Colonic mucosa (tissue), 4 donors: Measurements from ENCODE around the gene FARP1. TPM values are rescaled to one million over a fixed set of nuclear protein-coding genes. Genes with fewer than 3 reads are reported as not detected.

ENCODE experiments used
- DNase-seq: peaks from one replicate; pipeline ENCODE4 v3.0.0-alpha.2; 2020
- H3K27ac ChIP-seq: fragments of 200-600 bp; one replicate; pipeline ENCODE4 v1.8.0; 2021
- H3K27me3 ChIP-seq: fragments of 200-600 bp; one replicate; pipeline ENCODE4 v1.8.0; 2021
- H3K36me3 ChIP-seq: fragments of 200-600 bp; one replicate; pipeline ENCODE4 v1.8.0; 2021
- H3K4me1 ChIP-seq: fragments of 200-600 bp; one replicate; pipeline ENCODE4 v1.8.0; 2021; ENCODE audit warnings: mild to moderate bottlenecking
- H3K4me3 ChIP-seq: fragments of 200-600 bp; one replicate; pipeline ENCODE4 v1.8.0; 2021
- H3K9ac ChIP-seq, 2 donors: one replicate each; pipeline ENCODE4 v1.7.0; 2013; ENCODE audit warnings: control low read depth in 2 of 2, low read depth in 2 of 2, low read length in 2 of 2
- H3K9me3 ChIP-seq: fragments of 200-600 bp; one replicate; pipeline ENCODE4 v1.8.0; 2021
- intact Hi-C: fragments of 100-400 bp; cut with DNase I; formaldehyde crosslinking; loops from one replicate; pipeline ENCODE4 v1.14.1; 2022
- total RNA-seq, 2 donors: library from RNA; stranded (reverse); fragmentation: NEBNext Ultra II Directional in 1 of 2; extraction: Animal tissue kit (Norgen Biotek cat#: 25700) in 1 of 2; gene quantifications; one replicate each; pipeline ENCODE4 v1.2.1, GENCODE V29; 2021
- TF ChIP-seq, protein P1 (sequence below): fragments of 200-600 bp; IDR thresholded peaks from one replicate; pipeline ENCODE4 v1.8.0; 2022; ENCODE audit warnings: antibody characterized with exemption, mild to moderate bottlenecking
- donor health status: healthy.
- donor health status: DM: no; HTN: no; CAD: no.
- donor health status: DM: no; HTN: no; CAD: no.

FARP1 gene
- total RNA-seq, 2 donors from 2014 or later, result 39.1 to 53.5 TPM

DNA sequence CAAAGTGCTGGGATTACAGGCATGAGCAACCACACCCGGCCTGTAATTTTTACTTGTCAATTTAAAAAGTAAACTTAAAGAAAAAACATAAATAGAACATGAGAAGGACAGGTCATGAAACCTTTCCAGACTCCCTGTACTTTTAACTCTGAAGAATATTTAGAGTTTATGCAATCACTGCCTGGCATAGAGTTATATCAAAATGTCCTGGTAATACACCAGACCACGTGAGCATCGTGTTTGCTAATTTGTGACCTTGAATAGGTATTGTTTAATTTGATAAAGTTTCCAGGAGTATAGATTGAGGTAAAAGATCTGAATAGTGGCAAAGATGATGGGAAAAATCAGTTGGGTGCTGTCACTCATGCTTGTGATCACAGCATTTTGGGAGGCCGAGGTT lies 115.3 kb downstream of the FARP1 start:
- no peaks in the 10 kb centered on the region for H3K36me3 ChIP-seq
- DNase-seq, result no peak
- no peaks in the 10 kb centered on the region for H3K4me1 ChIP-seq
- intact Hi-C loops, result no loop called here
- no peaks in the 10 kb centered on the region for H3K9me3 ChIP-seq
- H3K27me3 ChIP-seq, result no peaks in the 10 kb centered on the region
- TF ChIP-seq, protein P1, sequence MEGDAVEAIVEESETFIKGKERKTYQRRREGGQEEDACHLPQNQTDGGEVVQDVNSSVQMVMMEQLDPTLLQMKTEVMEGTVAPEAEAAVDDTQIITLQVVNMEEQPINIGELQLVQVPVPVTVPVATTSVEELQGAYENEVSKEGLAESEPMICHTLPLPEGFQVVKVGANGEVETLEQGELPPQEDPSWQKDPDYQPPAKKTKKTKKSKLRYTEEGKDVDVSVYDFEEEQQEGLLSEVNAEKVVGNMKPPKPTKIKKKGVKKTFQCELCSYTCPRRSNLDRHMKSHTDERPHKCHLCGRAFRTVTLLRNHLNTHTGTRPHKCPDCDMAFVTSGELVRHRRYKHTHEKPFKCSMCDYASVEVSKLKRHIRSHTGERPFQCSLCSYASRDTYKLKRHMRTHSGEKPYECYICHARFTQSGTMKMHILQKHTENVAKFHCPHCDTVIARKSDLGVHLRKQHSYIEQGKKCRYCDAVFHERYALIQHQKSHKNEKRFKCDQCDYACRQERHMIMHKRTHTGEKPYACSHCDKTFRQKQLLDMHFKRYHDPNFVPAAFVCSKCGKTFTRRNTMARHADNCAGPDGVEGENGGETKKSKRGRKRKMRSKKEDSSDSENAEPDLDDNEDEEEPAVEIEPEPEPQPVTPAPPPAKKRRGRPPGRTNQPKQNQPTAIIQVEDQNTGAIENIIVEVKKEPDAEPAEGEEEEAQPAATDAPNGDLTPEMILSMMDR, result no peak
- H3K9ac ChIP-seq, result no peak overlapping the region
- H3K27ac ChIP-seq, result no peak overlapping the region
- no peak overlapping the region for H3K4me3 ChIP-seq

DNA sequence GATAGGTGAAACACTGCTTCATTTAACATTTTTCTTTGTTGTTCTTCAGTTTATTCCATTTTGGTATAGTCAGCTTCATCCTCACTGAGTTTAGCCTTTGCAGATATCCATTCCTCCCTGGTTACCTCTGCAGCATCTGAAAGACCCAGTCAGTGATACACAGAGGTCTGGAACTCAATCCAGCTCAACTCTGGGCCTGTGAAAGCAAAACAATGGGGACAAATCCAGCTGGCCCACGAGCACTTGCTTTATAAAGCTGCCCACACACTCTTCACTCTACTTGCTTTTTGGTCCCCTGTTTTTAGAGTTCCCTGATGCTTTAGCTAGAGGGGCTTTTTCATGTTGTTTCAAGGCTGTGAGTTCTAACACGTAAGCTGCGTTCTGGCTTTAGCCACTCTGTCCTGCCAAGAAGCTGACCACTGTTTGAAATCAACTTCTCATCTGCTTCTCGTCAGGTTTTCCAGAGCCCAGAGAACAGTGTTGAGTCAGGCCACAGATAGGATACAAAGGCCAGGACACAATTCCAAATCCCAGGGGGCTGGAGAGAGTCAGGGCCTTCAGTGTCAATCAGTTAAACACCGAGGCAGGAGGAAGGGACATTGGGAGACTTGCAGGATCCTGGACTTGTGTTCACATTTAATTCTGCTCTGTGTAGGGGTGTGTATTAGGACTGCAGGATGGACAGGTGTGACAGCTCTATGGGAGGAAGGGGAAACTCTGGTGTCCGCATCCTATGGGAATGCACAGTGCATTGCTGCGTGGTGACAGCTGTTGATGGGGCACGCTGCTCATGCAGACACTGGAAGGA lies 117.7 kb downstream of the FARP1 start:
- intact Hi-C loops, result loop anchor here (10.0 kb wide), 1 partner anchor 116 kb away; the partner anchor contains the start of gene FARP1
- no peak overlapping the region for H3K9ac ChIP-seq
- no peak overlapping the region for H3K4me3 ChIP-seq
- no peak overlapping the region for H3K27ac ChIP-seq
- H3K36me3 ChIP-seq, result no peaks in the 10 kb centered on the region
- no peaks in the 10 kb centered on the region for H3K9me3 ChIP-seq
- no peaks in the 10 kb centered on the region for H3K27me3 ChIP-seq
- no peaks in the 10 kb centered on the region for H3K4me1 ChIP-seq
- TF ChIP-seq, protein P1, result no peak
- no peak for DNase-seq

DNA sequence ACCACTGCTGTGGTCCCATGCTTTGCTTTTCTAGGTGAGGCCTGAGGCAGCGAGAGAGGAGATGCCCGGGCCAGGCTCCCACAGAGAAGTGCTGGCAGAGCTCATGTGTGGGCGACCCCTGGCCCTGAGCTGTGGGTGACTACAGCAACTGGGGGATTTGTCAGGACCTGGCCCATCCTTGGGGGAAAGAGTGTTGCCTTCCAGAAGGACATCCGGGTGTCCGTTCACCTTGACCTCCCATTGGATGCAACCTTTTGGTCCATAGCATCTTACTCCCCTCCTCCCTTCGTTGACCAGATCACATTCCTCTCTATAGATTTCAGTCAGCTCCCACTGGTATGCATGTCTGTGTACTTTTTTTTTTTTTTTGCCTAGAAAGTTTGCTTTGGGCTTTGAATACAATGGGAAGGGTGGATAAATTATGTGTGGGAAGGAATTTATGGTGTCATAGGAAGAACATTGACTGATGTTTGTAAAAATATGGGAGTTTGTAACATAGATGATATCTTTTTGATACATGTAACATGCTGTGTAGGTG lies 118.3 kb downstream of the FARP1 start:
- intact Hi-C loops, result loop anchor here (10.0 kb wide), 1 partner anchor 116 kb away; the partner anchor contains the start of gene FARP1
- H3K9ac ChIP-seq, result no peak overlapping the region
- H3K9me3 ChIP-seq, result no peaks in the 10 kb centered on the region
- H3K4me3 ChIP-seq, result no peak overlapping the region
- no peaks in the 10 kb centered on the region for H3K36me3 ChIP-seq
- no peak overlapping the region for H3K27ac ChIP-seq
- DNase-seq, result no peak
- TF ChIP-seq, protein P1, result no peak
- no peaks in the 10 kb centered on the region for H3K4me1 ChIP-seq
- no peaks in the 10 kb centered on the region for H3K27me3 ChIP-seq

DNA sequence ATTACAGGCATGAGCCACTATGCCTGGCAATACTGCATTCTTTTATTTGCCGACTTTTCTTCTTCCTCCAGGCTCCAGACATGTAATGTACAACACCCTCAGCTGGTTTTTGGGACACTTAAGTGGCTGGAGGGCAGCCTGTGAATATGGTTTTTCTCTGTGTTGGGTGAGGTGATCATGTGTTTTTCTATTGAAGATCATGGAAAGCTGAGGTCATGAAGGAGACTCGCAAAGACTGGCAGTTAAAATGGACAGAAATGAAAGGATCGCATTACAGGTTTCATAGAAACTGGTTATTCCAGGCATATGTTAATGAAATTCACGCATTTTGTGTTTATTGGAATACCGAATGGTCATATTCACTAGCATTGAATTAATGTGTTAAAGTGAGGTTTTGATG lies 119.4 kb downstream of the FARP1 start:
- no peak for DNase-seq
- H3K9me3 ChIP-seq, result no peaks in the 10 kb centered on the region
- H3K4me3 ChIP-seq, result no peak overlapping the region
- H3K27ac ChIP-seq, result no peak overlapping the region
- intact Hi-C loops, result loop anchor here (10.0 kb wide), 1 partner anchor 117 kb away; the partner anchor contains the start of gene FARP1
- H3K9ac ChIP-seq, result no peak overlapping the region
- peaks cover 5% of the 10 kb centered on the region for H3K4me1 ChIP-seq
- TF ChIP-seq, protein P1, result no peak
- no peaks in the 10 kb centered on the region for H3K36me3 ChIP-seq
- H3K27me3 ChIP-seq, result no peaks in the 10 kb centered on the region

DNA sequence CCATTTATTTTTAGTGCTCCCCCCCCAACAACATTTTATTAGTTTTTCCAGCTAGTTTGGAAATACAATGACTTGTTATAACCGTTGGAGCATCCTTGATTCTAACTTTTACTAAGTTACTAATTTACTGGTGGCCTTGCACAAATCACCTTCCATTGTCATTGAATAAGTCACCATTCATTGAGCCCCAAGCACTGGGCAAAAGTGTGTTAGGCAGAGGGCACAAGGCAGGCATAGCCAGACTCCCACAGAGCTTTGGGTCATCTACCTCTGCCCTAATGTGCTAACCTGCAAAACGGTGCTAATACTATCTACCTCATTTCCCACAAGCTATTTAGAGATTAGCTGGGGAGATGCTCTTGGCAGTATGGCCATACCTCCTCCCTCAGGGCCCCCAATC lies 120.9 kb downstream of the FARP1 start:
- no peaks in the 10 kb centered on the region for H3K9me3 ChIP-seq
- no peak overlapping the region for H3K4me3 ChIP-seq
- no peaks in the 10 kb centered on the region for H3K27me3 ChIP-seq
- no peak overlapping the region for H3K27ac ChIP-seq
- peaks cover 5% of the 10 kb centered on the region for H3K4me1 ChIP-seq
- TF ChIP-seq, protein P1, result no peak
- no peak overlapping the region for H3K9ac ChIP-seq
- DNase-seq, result no peak
- H3K36me3 ChIP-seq, result no peaks in the 10 kb centered on the region
- intact Hi-C loops, result loop anchor here (10.0 kb wide), 1 partner anchor 119 kb away; the partner anchor contains the start of gene FARP1
